A549 (cell line): Measurements from ENCODE around the gene TM2D3. TPM values are rescaled to one million over a fixed set of nuclear protein-coding genes. Genes with fewer than 3 reads are reported as not detected.
A peak's percentile ranks its signal among the peaks of the same experiment; 100 is the strongest.

Experiments
- ATAC-seq, 2 experiments: fragments of 200-7000 bp in 1 of 2; fragments of >200 bp in 1 of 2; cut with Nextera tagmentation in 1 of 2; cut with Tn5 transposase in 1 of 2; 3 replicates each; pipeline versions ENCODE4 v1.8.0 to v1.9.1; 2018 to 2020; ENCODE audit warnings: mild to moderate bottlenecking in 1 of 2, moderate library complexity in 1 of 2
- CTCF ChIA-PET: fragments of 300-600 bp; sonication (Branson Sonifier 250); formaldehyde crosslinking; extraction: SDS; loops from one replicate; lab custom pipeline; 2021; ENCODE audit warnings: antibody characterized with exemption, inconsistent platforms; lab: Yijun Ruan, JAX
- POLR2A ChIA-PET: fragments of 350-600 bp; formaldehyde crosslinking; extraction: SDS; loops from one replicate; lab custom pipeline; 2021; ENCODE audit warnings: antibody characterized with exemption, inconsistent platforms; lab: Yijun Ruan, JAX
- DNase-seq, 2 experiments: peaks; one replicate each; pipeline versions ENCODE4 v3.0.0 to v3.0.0-alpha.2; 2011 to 2016; ENCODE audit warnings: low read depth in 1 of 2, low spot score in 1 of 2
- FAIRE-seq: peaks from 2 replicates; lab custom pipeline; 2011; peaks lifted over from hg19 to GRCh38; lab: Jason Lieb, UNC
- H3K27ac ChIP-seq, 2 experiments: fragments of >200 bp; sonication (Bioruptor Twin); formaldehyde crosslinking; 3 replicates each; pipeline ENCODE4 v1.5.1; 2016 to 2017
- H3K4me1 ChIP-seq: fragments of >200 bp; sonication (Bioruptor Twin); formaldehyde crosslinking; 3 replicates; pipeline ENCODE4 v1.6.1; 2016
- H3K4me2 ChIP-seq: fragments of >200 bp; sonication (Bioruptor Twin); formaldehyde crosslinking; 3 replicates; pipeline ENCODE4 v1.6.1; 2016
- H3K4me3 ChIP-seq: fragments of >200 bp; sonication (Bioruptor Twin); formaldehyde crosslinking; 3 replicates; pipeline ENCODE4 v1.5.1; 2016
- H3K9me3 ChIP-seq: fragments of >200 bp; sonication (Bioruptor Twin); formaldehyde crosslinking; 3 replicates; pipeline ENCODE4 v1.6.1; 2016
- CBX2 ChIP-seq: fragments of 200-600 bp; sonication (generic); IDR thresholded peaks from 2 replicates; pipeline ENCODE4 v1.6.1; 2016; ENCODE audit warnings: low read depth, mild to moderate bottlenecking, borderline replicate concordance
- CBX8 ChIP-seq: fragments of 200-600 bp; sonication (generic); IDR thresholded peaks from 2 replicates; pipeline ENCODE4 v1.6.1; 2016
- CEBPB ChIP-seq, 2 experiments: fragments of >200 bp in 1 of 2; sonication (Bioruptor Twin) in 1 of 2; formaldehyde crosslinking in 1 of 2; IDR thresholded peaks; 2 replicates each; pipeline ENCODE4 v1.6.1; 2012 to 2016
- CHD4 ChIP-seq: fragments of 200-600 bp; sonication (generic); IDR thresholded peaks from 2 replicates; pipeline ENCODE4 v1.6.1; 2016; ENCODE audit warnings: antibody characterized with exemption, mild to moderate bottlenecking, borderline replicate concordance
- EHMT2 ChIP-seq: fragments of 200-600 bp; sonication (generic); IDR thresholded peaks from 2 replicates; pipeline ENCODE4 v1.6.1; 2016; ENCODE audit warnings: antibody characterized with exemption, low read depth, mild to moderate bottlenecking, moderate library complexity
- ELK1 ChIP-seq: fragments of 150-350 bp; IDR thresholded peaks from 2 replicates; pipeline ENCODE4 v1.6.1; 2014; ENCODE audit warnings: low read depth, mild to moderate bottlenecking, low read length
- GATA3 ChIP-seq: IDR thresholded peaks from 2 replicates; pipeline ENCODE4 v1.6.1; 2012; ENCODE audit warnings: borderline replicate concordance
- HDAC2 ChIP-seq: fragments of 200-600 bp; sonication (generic); IDR thresholded peaks from 2 replicates; pipeline ENCODE4 v1.6.1; 2016
- HEYL ChIP-seq: fragments of 250-450 bp; sonication (Bioruptor Pico); IDR thresholded peaks from 2 replicates; pipeline ENCODE4 v1.8.0; 2021; ENCODE audit warnings: mild to moderate bottlenecking, moderate library complexity
- HOXB13 ChIP-seq: fragments of 250-450 bp; sonication (Bioruptor Pico); IDR thresholded peaks from 2 replicates; pipeline ENCODE4 v1.5.0; 2020; ENCODE audit warnings: low read depth, mild to moderate bottlenecking, moderate library complexity
- MAFK ChIP-seq: fragments of 450-650 bp; IDR thresholded peaks from 2 replicates; pipeline ENCODE4 v1.6.1; 2014; ENCODE audit not compliant: partially characterized antibody
- MAX ChIP-seq: IDR thresholded peaks from 2 replicates; pipeline ENCODE4 v1.6.1; 2012
- MYC ChIP-seq: IDR thresholded peaks from 2 replicates; pipeline ENCODE4 v1.6.1; 2012; ENCODE audit warnings: mild to moderate bottlenecking, inconsistent platforms, low read length, improper control_type of control experiment, borderline replicate concordance
- NFE2L2 ChIP-seq: fragments of 150-350 bp; conservative IDR thresholded peaks from 2 replicates; pipeline ENCODE4 v1.6.1; 2014; ENCODE audit warnings: low read length
- NPAS2 ChIP-seq: fragments of 250-450 bp; sonication (Bioruptor Pico); IDR thresholded peaks from 2 replicates; pipeline ENCODE4 v1.8.0; 2022; ENCODE audit warnings: mild to moderate bottlenecking, moderate library complexity, borderline replicate concordance
- NR3C1 ChIP-seq: fragments of >200 bp; sonication (Bioruptor Twin); formaldehyde crosslinking; IDR thresholded peaks from 3 replicates; pipeline ENCODE4 v1.6.1; 2017
- PBX3 ChIP-seq: IDR thresholded peaks from 2 replicates; pipeline ENCODE4 v1.6.1; 2012
- RAD21 ChIP-seq, 2 experiments: fragments of >200 bp in 1 of 2; sonication (Bioruptor Twin) in 1 of 2; formaldehyde crosslinking in 1 of 2; IDR thresholded peaks in 1 of 2; conservative IDR thresholded peaks in 1 of 2; 2 replicates in 1 of 2; 3 replicates in 1 of 2; pipeline ENCODE4 v1.6.1; 2012 to 2018; ENCODE audit warnings: inconsistent platforms in 1 of 2
- RARB ChIP-seq: fragments of 250-450 bp; sonication (Bioruptor Pico); IDR thresholded peaks from 2 replicates; pipeline ENCODE4 v1.8.0; 2021; ENCODE audit warnings: mild to moderate bottlenecking, moderate library complexity
- RFX5 ChIP-seq: fragments of 450-650 bp; IDR thresholded peaks from 2 replicates; pipeline ENCODE4 v1.7.1; 2014; ENCODE audit warnings: antibody characterized with exemption, mild to moderate bottlenecking, moderate library complexity
- SMC3 ChIP-seq: fragments of >200 bp; sonication (Bioruptor Twin); formaldehyde crosslinking; IDR thresholded peaks from 3 replicates; pipeline ENCODE4 v1.6.1; 2018; ENCODE audit warnings: inconsistent platforms
- TFCP2L1 ChIP-seq: fragments of 250-450 bp; sonication (Bioruptor Pico); IDR thresholded peaks from 2 replicates; pipeline ENCODE4 v1.5.0; 2021; ENCODE audit warnings: mild to moderate bottlenecking
- ZFP36 ChIP-seq: fragments of 450-650 bp; IDR thresholded peaks from 2 replicates; pipeline ENCODE4 v1.6.1; 2014; ENCODE audit warnings: borderline replicate concordance; ENCODE audit not compliant: partially characterized antibody
- ZNF302 ChIP-seq: fragments of 250-450 bp; sonication (Bioruptor Pico); IDR thresholded peaks from 2 replicates; pipeline ENCODE4 v1.9.0; 2021; ENCODE audit warnings: inconsistent platforms, mild to moderate bottlenecking, moderate library complexity
- ZSCAN20 ChIP-seq: fragments of 250-450 bp; sonication (Bioruptor Pico); IDR thresholded peaks from 2 replicates; pipeline ENCODE4 v1.8.0; 2022; ENCODE audit warnings: mild to moderate bottlenecking, moderate library complexity
- WGBS: methylation state at CpG from one replicate; pipeline ENCODE4 v1.1.6; 2017; ENCODE audit errors: missing lambda C conversion rate; 5-methylcytosine and 5-hydroxymethylcytosine counted together
- polyA plus RNA-seq, 4 experiments: library from polyadenylated mRNA; depleted of rRNA in 3 of 4; stranded (reverse); fragments of >200 nt; fragmentation: RNase III in 1 of 4; extraction: RNeasy Plus Mini Kit Qiagen cat#74134 plus additional on column Dnase treatment in 1 of 4; gene quantifications; 2 replicates in 3 of 4; 3 replicates in 1 of 4; pipeline ENCODE4 v1.2.3, GENCODE V29; 2011 to 2017
- TF ChIP-seq, protein P1 (sequence below): fragments of >200 bp; sonication (Bioruptor Twin); formaldehyde crosslinking; IDR thresholded peaks from 2 replicates; pipeline ENCODE4 v1.6.1; 2016
- TF ChIP-seq, protein P2 (sequence below): IDR thresholded peaks from 2 replicates; pipeline ENCODE4 v1.6.1; 2012; ENCODE audit warnings: low read depth, borderline replicate concordance

Gene TM2D3
- polyA plus RNA-seq, 2 of the 4 experiments (the other 2 are of a cell fraction) = 39.6 to 76.6 TPM

DNA sequence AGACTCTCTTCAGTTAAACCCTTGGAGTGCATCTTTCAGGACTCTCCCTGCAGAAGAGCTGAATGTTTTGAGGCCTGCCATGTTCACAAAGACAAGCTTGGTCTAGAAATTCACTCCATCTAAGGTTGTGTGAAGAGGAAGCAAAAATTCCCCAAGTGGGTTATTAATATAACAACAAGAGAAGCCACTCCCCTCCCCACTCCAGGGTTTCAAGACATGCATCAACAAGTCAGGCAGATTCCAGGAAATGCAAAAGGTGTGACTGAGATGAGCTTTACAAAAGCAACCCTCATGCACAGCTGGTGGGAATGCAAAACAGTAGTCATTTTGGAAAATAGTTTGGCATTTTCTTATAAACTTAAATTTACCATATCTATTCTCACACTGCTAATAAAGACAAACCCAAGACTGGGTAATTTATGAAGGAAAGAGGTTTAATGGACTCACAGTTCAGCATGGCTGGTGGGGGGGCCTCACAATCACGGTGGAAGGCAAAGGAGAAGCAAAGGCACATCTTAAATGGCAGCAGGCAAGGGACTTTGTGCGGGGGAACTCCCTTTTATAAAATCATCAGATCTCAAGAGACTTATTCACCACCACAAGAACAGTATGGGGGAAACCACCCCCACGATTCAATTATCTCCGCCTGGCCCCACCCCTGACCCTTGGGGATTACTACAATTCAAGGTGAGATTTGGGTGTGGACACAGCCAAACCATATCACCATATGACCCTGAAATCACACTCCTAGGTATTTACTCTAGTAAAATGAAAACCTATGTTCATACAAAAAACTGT lies 40.8 kb upstream of the TM2D3 start:
- no peak for ATAC-seq
- CTCF ChIA-PET = interaction anchor here (1.0 to 2.0 kb wide), 4 partner anchors 9 to 31 kb away, joined by 3 to 4 read pairs (median 4); partner anchors contain the start of gene TARS3
- H3K4me2 ChIP-seq = no peak overlapping the region
- FAIRE-seq = no peak
- POLR2A ChIA-PET = interaction anchor here (0.6 kb wide), 1 partner anchor 408 kb away, joined by 4 read pairs; no protein-coding TSS in a partner anchor
- no peak for DNase-seq
- no peaks in the 10 kb centered on the region; the same call in 2 of the 3 replicates for H3K4me1 ChIP-seq
- no peaks in the 10 kb centered on the region for H3K9me3 ChIP-seq
- 80% methylated on average over 4 of the region's 4 CpGs for WGBS
- no peak overlapping the region for H3K4me3 ChIP-seq
- no peak overlapping the region for H3K27ac ChIP-seq
- TF ChIP-seq CBX2 (no peak), ZSCAN20 (CRISPR knock-in tag) (no peak), RAD21 (conservative IDR thresholded peaks at IDR 0.05 in 1 of 2, IDR thresholded peaks at IDR 0.05 in 1 of 2) (no peak), HDAC2 (no peak), CHD4 (no peak), GATA3 (no peak), NPAS2 (CRISPR knock-in tag) (no peak)

DNA sequence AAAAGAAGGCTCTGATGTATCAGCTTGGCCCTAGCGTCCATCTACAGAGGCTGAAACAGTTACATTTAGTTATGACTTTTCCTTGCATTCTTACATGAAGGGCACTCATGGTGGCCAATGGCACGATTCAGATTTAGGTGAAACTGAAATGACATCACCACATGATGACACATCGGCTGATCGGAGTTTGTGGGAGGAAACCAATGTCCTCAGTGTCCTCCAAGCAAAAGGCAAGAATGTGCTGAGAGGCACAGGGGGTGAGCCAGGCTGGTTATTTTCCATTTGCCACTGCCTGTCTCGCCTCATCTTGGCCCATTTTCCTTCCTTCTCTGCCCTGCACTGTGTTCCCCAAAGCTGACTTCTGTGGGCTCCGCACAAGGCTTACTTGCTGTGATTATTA lies 37.7 kb upstream of the TM2D3 start:
- no peak overlapping the region for H3K4me2 ChIP-seq
- H3K4me3 ChIP-seq = no peak overlapping the region
- ChIA-PET CTCF (interaction anchor here (0.5 kb wide), 1 partner anchor 561 kb away, joined by 3 read pairs; no protein-coding TSS in a partner anchor), POLR2A (no interaction called here)
- 81% methylated on average over 6 of the region's 6 CpGs for WGBS
- peaks cover 9% of the 10 kb centered on the region; the same call in 2 of the 3 replicates for H3K4me1 ChIP-seq
- no peak; a peak in 1 of 6 replicates for ATAC-seq
- H3K9me3 ChIP-seq = no peaks in the 10 kb centered on the region
- no peak for FAIRE-seq
- TF ChIP-seq ZFP36 (no peak), MYC (no peak), CEBPB (IDR thresholded peaks at IDR 0.05) (no peak), HDAC2 (no peak), SMC3 (no peak), EHMT2 (no peak), NR3C1 (no peak), NFE2L2 (no peak), MAFK (no peak), HEYL (no peak), HOXB13 (no peak), MAX (no peak), NPAS2 (CRISPR knock-in tag) (no peak)
- TF ChIP-seq, protein P1, sequence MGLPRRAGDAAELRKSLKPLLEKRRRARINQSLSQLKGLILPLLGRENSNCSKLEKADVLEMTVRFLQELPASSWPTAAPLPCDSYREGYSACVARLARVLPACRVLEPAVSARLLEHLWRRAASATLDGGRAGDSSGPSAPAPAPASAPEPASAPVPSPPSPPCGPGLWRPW = no peak
- DNase-seq = no peak
- H3K27ac ChIP-seq = no peak overlapping the region

- POLR2A ChIA-PET = no interaction called here
- FAIRE-seq (peak; percentile 81), ATAC-seq (no peak), DNase-seq (no peak)
- Histone ChIP-seq H3K4me1 (peaks cover 30% of the 10 kb centered on the region), H3K27ac (no peak overlapping the region), H3K4me3 (no peak overlapping the region), H3K9me3 (no peaks in the 10 kb centered on the region), H3K4me2 (no peak overlapping the region)
- CTCF ChIA-PET = interaction anchor here (1.0 to 1.4 kb wide), 3 partner anchors 10 to 12 kb away, joined by 3 to 4 read pairs (median 4); no protein-coding TSS in a partner anchor
- WGBS = 90% methylated on average over 2 of the region's 2 CpGs
- no peak for TF ChIP-seq NPAS2 (CRISPR knock-in tag)
- no peak for TF ChIP-seq CBX2
- TF ChIP-seq PBX3 = no peak
- TF ChIP-seq RARB = no peak
- no peak for TF ChIP-seq RAD21 (conservative IDR thresholded peaks at IDR 0.05 in 1 of 2, IDR thresholded peaks at IDR 0.05 in 1 of 2)
- TF ChIP-seq RFX5 = no peak
- TF ChIP-seq ELK1 = no peak
- TF ChIP-seq HDAC2 = no peak
- TF ChIP-seq, protein P2, sequence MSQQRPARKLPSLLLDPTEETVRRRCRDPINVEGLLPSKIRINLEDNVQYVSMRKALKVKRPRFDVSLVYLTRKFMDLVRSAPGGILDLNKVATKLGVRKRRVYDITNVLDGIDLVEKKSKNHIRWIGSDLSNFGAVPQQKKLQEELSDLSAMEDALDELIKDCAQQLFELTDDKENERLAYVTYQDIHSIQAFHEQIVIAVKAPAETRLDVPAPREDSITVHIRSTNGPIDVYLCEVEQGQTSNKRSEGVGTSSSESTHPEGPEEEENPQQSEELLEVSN = no peak
- no peak for TF ChIP-seq CHD4
- no peak for TF ChIP-seq ZNF302
- TF ChIP-seq NFE2L2 = no peak
- no peak for TF ChIP-seq MAFK
- no peak for TF ChIP-seq CBX8
- TF ChIP-seq MYC = no peak
- no peak for TF ChIP-seq SMC3
- no peak for TF ChIP-seq TFCP2L1 (CRISPR knock-in tag)
These were observed 34.5 kb upstream of the TM2D3 start for GRCh38 chr15:101686718-101687117.
